Glutamatergic neuron (in vitro differentiated cells): ENCODE measurements around the gene TLE2. TPM values are rescaled to one million over a fixed set of nuclear protein-coding genes. Genes with fewer than 3 reads are reported as not detected.
A peak's percentile ranks its signal among the peaks of the same experiment; 100 is the strongest.

Source experiments
- DNase-seq: peaks from one replicate; pipeline ENCODE4 v3.0.0; 2022
- H3K27ac Mint-ChIP-seq: one replicate; pipeline ENCODE4 v1.8.0; 2020; ENCODE audit warnings: mild to moderate bottlenecking, mixed read lengths, inconsistent platforms; ENCODE audit not compliant: unreplicated experiment
- H3K27me3 Mint-ChIP-seq: one replicate; pipeline ENCODE4 v1.8.0; 2020; ENCODE audit warnings: mild to moderate bottlenecking, moderate library complexity, mixed read lengths, inconsistent platforms; ENCODE audit not compliant: unreplicated experiment
- H3K36me3 Mint-ChIP-seq: one replicate; pipeline ENCODE4 v1.8.0; 2020; ENCODE audit warnings: mild to moderate bottlenecking, mixed read lengths, inconsistent platforms; ENCODE audit not compliant: unreplicated experiment
- H3K4me1 Mint-ChIP-seq: one replicate; pipeline ENCODE4 v1.8.0; 2020; ENCODE audit warnings: mild to moderate bottlenecking, low read depth, mixed read lengths, inconsistent platforms; ENCODE audit not compliant: unreplicated experiment
- H3K4me3 Mint-ChIP-seq: one replicate; pipeline ENCODE4 v1.8.0; 2020; ENCODE audit warnings: mild to moderate bottlenecking, mixed read lengths, inconsistent platforms; ENCODE audit not compliant: unreplicated experiment
- H3K9me3 Mint-ChIP-seq: one replicate; pipeline ENCODE4 v1.8.0; 2020; ENCODE audit warnings: mild to moderate bottlenecking, moderate library complexity, mixed read lengths, inconsistent platforms; ENCODE audit not compliant: unreplicated experiment
- CTCF ChIP-seq: fragments of 200-600 bp; sonication (generic); IDR thresholded peaks from one replicate; pipeline ENCODE4 v1.5.0; 2021; ENCODE audit not compliant: partially characterized antibody, unreplicated experiment
- total RNA-seq: library from RNA; stranded (reverse); fragmentation: NEBNext Ultra II Directional; extraction: Animal tissue kit (Norgen Biotek cat#: 25700); gene quantifications from one replicate; pipeline ENCODE4 v1.2.1, GENCODE V29; 2021; ENCODE audit not compliant: unreplicated experiment

The TLE2 gene
- total RNA-seq, 1 donor from 2014 or later = not detected

- no peak for DNase-seq
- Mint-ChIP-seq H3K36me3 (peaks cover 4% of the 10 kb centered on the region), H3K27me3 (peaks cover 14% of the 10 kb centered on the region), H3K4me3 (peak overlapping the region; percentile 46), H3K9me3 (no peaks in the 10 kb centered on the region), H3K27ac (no peak overlapping the region), H3K4me1 (peaks cover 9% of the 10 kb centered on the region)
- no peak for TF ChIP-seq CTCF
Observed at GRCh38 chr19:3056417-3057088, 27.5 kb upstream of the TLE2 start.

GRCh38 chr19:3055741-3056416, 26.8 kb upstream of the TLE2 start:
- no peak for TF ChIP-seq CTCF
- Mint-ChIP-seq H3K36me3 (peaks cover 4% of the 10 kb centered on the region), H3K9me3 (no peaks in the 10 kb centered on the region), H3K4me1 (peaks cover 9% of the 10 kb centered on the region), H3K27me3 (peaks cover 14% of the 10 kb centered on the region), H3K4me3 (no peak overlapping the region), H3K27ac (no peak overlapping the region)
- no peak for DNase-seq

GRCh38 chr19:3054972-3055740, 26.1 kb upstream of the TLE2 start:
- H3K36me3 Mint-ChIP-seq = peaks cover 4% of the 10 kb centered on the region
- no peak overlapping the region for H3K27ac Mint-ChIP-seq
- no peaks in the 10 kb centered on the region for H3K9me3 Mint-ChIP-seq
- no peak overlapping the region for H3K4me3 Mint-ChIP-seq
- no peak for TF ChIP-seq CTCF
- peaks cover 9% of the 10 kb centered on the region for H3K4me1 Mint-ChIP-seq
- H3K27me3 Mint-ChIP-seq = peaks cover 12% of the 10 kb centered on the region
- DNase-seq = no peak

GRCh38 chr19:3054265-3054971, 25.3 kb upstream of the TLE2 start:
- Mint-ChIP-seq H3K36me3 (peaks cover 4% of the 10 kb centered on the region), H3K27me3 (peaks cover 12% of the 10 kb centered on the region), H3K27ac (no peak overlapping the region), H3K9me3 (no peaks in the 10 kb centered on the region), H3K4me1 (peaks cover 9% of the 10 kb centered on the region), H3K4me3 (peak overlapping the region; percentile 61)
- no peak for DNase-seq
- TF ChIP-seq CTCF = no peak
